HG02798 (cell line): ENCODE measurements around the gene SH3BGR.
"Not testable (repeated sequence)": the region's sequence is repeated elsewhere in the genome, so short reads cannot be mapped to it uniquely, and the experiment has no call there.

Experiments
- ATAC-seq: cut with Tn5 transposase; IDR thresholded peaks from one replicate; pipeline ENCODE4 v1.9.1; 2021; ENCODE audit warnings: mild to moderate bottlenecking; ENCODE audit not compliant: unreplicated experiment, poor library complexity

Gene SH3BGR

DNA sequence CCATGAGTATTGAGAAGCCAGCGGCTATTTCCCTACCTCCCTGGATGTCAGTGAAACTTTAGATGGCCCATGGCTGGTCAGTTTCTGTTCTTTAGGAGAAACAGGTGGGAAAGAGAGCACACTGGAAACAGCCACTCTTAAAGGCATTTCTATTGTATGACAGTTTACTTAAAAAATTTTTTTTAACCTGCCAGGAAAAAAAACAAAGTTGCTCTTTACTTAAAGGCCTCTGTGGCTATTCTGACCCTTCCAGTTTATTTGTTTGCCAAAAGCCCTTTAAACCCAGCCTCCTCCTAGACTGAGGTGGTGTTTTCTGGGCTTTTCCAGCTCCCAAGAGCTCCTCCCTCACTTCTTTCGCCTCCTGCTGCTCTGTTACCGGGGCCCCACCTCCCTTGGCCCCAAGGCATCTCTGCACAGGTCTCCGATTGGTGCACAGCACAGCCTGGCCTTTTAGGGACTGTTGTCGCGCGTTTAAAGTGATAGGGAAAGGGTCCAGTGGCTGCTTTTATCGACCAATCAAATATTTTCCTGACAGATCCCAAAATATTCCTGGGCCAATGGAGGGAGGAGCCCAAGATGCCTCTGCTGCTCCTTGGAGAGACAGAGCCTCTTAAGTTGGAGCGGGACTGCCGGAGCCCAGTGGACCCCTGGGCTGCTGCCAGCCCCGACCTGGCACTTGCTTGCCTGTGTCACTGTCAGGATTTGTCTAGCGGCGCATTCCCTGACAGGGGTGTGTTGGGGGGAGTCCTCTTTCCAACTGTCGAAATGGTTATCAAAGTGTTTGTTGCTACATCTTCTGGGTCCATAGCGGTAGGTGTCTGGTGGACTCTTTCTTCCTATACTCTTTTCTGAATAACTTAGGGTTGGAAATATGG is at the start of gene SH3BGR:
Gene SH3BGR (plus strand): TSS at position 639 of the 875 bp plus-strand sequence. CDS start 127 bp downstream, at position 766.
- ATAC-seq, result no peak

DNA sequence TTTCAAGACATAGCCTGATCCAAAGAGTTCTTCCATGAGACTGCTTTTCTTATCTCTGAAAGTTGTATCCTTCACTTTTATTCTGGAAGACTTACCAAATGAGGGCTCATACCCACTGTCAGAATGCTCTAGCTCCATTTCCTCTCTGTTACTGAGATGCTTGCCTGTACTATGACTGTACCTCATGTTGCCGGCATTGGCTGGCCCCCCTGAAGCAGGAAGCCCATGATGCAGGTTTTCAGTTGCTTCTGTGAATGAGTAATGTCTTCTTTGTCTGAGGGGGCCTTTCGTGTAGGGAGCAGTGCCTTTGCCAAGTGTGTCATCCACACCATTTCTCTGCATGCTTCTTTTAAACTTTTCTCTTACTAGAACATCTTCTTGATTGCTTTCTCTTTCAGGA is 45.7 kb upstream of the SH3BGR start:
- ATAC-seq, result no peak

DNA sequence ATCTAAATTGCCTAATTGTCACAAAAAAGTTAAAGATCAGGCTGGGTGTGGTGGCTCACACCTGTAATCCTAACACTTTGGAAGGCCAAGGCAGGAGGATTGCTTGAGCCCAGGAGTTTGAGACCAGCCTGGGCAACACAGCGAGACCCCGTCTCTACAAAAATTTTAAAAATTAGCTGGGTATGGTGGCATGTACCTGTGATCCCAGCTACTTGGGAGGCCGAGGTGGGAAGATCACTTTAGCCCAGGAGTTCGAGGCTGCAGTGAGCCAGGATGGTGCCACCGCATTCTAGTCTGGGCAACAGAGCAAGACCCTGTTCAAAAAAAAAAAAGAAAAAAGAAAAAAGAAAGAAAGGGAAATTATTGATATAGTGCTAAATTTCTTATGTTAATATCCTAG is 32.6 kb upstream of the SH3BGR start:
- not testable (repeated sequence) for ATAC-seq

DNA sequence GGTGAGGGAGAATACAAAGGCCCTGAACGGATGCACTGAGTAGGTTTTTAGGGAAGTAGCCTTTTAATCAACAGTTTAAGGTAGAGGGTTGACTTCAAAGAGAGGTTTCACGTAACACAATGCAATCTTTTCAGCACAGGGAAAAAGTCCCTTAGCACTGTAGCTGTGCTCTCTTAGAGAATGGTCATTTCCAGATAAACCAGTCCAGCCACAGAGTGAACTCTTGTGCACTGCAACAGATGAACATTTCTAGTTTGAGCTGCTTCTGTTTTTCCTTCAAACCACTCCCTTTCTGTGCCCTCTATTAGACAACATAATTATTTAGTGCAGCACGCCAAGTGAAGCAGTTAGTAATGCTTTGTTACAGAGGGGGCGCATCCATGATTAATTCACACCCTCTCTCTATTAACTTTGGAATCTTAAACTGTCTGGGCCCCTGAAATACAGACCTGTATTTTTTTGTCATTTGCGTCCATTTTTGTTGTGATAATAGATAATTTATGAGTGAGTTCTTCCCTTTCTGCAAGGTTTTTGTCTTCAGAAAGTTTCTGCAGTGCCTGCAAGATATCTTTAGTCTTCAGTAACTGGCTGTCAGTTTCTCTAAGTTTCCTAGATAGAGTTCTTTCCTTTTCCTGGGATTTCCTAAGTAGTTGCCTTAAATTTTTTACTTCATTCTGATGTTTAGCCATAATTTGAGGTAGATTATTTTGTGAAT is 29.1 kb upstream of the SH3BGR start:
- ATAC-seq, result no peak

DNA sequence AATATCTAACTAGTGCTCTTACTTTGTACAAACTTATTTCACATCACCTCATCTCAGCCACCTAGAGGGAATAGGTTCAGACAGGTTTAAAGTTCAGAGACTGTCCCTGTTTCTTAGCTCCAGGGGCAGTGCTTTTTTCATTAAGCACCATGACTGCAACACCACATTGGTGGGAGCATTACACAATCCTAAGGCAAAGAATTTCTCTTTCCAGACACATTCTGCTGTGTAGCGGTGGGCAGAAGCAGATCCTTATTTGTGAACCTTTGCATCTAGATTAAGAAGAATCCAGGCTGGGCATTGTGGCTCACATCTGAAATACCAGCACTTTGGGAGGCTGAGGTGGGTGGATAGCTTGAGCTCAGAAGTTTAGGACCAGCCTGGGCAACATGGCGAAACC is 22.3 kb upstream of the SH3BGR start:
- no peak for ATAC-seq

DNA sequence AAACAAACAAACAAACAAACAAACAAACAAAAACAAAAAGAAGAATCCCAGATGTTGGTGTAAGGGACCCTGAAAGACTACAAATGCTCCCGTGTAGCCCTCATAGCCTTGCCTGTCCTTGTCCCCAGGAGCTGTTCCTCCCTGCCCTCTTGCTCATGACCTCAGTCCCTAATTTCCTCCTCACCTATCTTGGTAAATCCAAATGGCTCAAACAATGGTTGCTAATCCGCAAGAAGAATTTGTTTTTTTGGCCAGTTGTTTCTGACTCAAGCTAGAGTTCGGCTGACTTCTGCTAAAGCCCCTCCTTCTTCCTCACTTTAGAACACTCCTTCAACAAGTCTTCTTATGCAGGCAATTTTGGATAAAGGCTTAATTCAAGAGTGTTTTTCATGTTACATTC is 21.8 kb upstream of the SH3BGR start:
- ATAC-seq, result no peak

DNA sequence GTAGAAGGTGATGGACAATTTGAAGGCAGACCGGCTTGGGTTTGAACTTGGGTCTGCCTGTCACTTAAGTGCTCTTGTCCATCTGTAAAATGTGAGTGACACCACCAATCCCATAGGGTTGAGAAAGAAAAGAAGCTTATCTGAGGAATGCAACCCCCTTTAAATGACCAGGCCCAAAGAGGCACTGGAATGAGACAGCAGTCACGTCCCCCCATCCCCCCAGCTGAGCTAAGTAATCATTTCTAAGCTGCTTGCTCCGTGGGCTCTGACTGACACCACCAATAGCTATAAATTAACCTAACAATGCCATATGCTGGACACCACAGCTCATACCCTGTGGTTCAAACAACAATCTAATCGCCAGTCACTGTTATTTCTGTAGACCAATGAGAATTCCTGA is 21.3 kb upstream of the SH3BGR start:
- no peak for ATAC-seq

DNA sequence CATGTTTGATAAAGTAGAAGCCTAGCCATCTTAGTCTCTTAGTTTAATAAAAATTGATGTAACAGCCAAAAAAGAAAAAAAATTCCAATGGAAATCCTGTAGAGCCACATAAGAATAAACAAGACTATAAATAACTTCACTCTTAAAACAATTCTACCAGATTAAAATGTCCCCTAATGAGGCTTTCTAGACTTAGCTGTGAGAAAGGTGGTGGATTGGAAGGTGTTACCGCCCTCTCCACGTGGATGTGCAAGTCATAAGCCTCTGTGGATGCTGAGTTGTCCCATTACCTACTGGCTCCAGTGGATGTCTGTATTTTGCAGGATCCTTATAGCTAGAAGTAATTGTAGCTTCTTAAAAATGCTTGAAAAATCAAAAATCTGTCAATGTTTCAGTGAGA is 20.8 kb upstream of the SH3BGR start:
- ATAC-seq, result no peak

DNA sequence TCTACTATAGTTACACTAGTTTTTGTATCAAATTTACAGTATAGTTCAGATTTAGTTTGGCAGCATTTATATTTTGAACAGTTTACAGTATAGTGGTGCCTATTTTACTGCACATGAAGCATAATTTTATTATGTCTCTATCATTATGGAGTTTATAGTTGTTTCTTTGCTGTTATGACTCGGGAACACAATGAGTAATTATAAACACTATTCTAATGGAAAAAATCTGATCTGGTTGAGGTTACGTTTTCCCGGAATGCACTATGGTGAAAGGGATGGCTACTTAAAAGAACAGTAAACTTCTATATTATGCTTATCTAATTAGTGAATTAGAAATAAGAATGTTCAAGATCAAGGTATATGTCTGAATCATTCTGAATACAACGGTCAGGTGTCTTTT is 16.8 kb upstream of the SH3BGR start:
- ATAC-seq, result no peak

DNA sequence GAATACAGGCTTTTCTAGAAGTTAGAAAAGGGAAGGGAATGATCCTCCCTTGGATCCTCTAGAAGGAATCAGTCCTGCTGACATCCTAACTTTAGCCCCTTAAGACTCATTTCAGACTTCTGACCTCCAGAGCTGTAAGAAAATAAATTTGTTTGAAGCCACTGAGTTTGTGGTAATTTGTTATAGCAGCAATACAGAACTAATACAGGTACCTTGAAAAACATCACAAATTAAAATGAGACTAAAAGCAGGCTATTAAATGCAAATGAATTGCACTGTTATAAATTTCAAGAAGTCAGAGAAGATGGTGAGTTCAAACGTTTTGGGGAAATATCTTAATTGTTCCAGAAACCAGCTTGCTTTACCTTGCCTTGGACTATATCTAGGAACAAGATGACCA is 12.5 kb upstream of the SH3BGR start:
- no peak for ATAC-seq

DNA sequence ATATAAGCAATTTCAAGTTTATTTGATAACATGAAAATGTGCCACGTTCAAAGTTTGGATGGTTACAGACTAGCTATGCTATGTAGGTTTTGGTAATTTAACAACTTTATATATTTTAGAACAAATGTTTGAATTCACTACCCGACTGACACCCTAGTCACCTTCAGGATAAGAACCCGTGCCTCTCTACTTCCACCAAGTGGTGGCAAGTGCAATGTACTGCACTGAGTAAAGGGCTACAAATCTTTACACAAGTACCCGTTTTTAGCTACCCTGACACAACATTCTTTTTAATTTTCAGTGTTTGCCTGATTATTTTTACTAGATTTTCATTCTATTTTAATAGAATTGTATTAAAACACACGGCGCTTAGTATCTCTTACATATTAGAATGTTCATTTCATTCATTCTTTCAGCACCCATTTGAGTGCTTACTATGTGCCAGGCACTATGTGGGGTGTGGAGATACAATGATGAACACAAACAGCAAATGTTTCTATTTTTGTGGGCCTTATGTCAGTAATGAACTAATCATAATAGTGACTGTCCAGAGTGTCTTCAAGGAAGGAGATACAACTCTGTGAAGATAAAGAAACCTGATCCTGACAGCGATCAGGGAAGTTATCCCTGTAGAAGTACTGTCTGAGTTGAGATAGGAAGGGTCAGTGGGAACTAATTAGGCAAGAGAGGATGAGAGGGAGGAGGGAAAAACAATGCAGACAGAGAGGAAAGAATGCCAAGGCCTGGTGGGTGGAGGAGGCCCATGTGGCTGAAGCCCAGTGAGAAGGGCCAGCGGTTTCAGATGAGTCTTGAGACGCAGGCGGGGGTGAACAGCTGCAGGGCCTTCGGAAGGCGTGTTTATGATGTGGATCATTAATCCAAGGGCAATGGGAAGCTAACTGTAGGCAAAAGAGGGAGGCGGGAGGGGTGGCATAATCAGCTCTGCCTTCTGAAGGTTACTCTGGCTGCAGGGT is 10.0 kb upstream of the SH3BGR start:
- ATAC-seq, result peak; percentile 26

DNA sequence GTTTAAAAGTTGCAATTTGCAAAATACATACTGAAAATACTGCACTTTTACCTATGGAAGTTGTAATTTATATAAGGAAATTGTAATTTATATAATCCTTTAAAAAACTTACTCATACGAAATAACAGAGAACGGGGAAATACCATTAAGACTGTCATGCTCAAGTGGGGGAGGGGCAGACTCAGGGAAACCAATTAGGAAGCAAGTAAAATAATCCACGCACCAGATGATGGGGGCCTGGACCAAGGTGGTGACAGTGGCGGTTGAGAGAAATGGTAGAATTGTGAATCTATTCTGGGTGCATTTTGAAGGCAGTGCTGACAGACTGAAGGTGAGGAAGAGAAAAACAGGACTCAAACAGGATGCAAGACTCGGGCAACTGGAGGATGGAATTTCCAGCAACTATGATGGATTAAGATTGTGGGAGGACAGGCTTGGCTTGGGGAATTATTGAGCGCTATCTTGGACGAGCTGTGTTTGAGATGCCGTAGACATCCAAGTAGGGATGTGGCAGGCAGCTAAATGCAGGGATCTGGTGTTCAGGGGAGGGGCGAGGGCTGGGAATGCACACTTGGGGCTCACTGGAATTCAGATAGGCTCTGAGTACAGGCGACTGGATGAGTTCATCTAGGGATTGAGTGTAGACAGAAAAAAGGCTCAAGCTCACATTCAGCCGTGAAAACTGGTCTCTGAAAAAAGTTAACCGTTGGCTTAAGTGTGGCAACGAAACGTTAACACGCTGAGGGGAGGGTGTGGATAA is 7.2 kb upstream of the SH3BGR start:
- ATAC-seq, result no peak

DNA sequence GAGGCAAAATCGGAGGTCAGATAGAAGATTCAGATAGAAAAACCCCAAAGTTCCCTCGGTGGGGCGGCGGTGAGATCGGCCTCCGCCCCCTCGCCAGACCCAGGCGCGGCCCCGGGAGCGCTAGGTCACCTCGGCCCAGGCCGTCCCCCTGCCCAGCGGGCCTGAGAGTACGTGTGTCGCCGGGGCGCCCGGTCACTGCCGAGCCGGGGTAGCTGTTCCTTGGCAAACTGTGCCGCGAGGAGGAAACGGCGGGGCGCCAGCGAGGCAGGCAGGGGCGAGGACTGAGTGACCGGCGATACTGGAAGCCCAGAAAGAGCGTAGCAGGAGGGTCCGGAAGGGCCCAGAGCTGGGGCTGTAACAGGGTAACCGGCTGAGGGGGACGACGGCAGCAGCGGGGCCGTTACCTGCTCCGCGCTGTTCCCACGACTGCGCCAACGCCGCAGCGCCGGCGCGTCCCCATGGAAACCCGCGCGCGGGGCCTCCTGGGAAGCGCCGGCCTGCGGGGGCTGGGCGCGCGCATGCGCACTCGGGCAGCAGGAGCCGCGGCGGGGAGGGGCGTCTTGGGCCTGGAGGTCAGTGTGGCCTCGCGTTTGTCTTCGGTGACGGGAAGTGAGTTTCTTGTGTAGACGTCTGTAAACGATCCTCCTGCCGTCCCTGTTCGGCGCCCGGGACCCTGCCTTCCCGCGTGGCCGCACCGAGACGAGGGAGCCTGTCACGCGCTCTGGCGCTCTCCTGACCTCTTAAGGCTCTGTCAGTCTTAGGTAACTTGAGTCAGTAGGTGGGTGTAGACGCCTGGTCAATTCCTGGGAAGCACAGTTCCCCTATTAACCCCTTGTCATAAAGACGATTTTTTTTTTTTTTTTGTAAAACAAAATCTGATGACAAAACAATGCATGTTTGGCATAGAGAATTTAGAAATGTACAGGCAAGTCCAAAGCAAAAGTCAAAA is 6.2 kb upstream of the SH3BGR start, which contains the start of gene LCA5L:
Gene LCA5L (minus strand): TSS at position 458 of the 949 bp plus-strand sequence. CDS start 17,285 bp downstream, outside the sequence.
- ATAC-seq, result peak; percentile 95

DNA sequence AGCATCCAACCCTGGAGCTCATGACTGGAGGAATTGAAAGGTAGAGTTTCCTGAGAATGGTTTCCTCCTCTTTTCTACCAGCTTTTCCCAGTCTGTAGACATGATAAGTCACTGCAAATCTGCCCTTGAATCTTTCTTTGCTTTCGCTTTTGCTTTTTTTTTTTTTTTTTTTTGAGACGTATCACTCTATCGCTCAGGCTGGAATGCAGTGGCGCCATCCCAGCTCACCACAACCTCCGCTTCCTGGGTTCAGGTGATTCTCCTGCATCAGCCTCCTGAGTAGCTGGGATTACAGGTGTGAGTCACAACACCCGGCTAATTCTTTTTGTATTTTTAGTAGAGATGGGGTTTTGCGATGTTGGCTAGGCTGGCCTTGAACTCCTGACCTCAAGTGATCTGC is 4.5 kb upstream of the SH3BGR start:
- no peak for ATAC-seq

DNA sequence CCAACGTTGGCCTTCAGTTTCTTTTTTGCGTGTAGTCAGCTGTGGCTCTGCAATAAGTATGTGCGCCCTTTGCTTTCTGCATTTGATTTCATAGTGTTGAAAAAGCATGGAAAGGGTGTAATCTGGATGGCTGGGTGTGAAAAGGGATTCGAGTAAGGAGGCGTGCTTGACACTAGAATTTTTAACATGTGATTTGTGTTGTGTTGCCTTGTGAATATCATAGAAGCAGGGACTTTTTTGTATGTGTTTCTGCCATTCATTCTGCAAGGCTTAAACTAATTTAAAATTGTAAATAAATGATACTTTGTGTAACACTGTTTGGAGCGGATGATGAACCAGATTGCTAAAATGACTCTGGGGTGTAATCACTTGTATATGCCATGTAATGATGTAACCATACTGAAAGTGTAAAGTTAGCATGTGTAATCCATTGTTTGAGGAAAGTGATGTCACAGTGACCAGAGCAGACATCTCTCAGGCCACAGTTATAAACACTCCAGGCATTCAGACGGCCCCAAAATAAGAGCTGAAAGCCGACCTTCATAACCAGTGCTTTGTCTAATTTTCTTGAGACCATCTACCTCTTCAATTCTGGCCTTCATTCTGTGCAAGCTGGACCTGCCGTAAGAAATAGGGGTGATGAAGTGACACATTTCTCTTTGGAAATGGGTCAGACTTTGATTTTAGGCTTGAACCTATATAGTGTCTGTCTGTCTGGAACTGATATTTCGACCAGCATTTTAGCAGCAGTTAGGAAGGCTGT is 618 bp downstream of the SH3BGR start:
- ATAC-seq, result no peak

DNA sequence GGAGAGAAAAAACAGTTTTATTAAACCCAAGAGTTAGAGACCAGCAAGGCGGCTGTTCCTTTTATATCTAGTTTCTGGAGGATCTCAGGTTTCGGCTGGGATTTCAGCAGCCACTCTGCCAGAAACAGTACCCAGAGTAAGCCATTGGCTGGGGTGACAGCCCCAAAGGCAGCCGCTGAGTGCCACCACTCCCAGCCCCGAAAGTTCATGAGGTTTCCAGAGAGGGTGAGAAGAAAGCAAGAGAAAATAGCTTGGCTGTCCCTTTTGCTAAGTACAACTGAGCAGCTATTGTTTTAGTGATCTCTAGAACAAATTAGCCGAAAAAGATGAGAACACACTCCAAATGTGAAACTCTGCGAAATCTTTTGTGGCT is 1.2 kb downstream of the SH3BGR start:
- ATAC-seq, result no peak

DNA sequence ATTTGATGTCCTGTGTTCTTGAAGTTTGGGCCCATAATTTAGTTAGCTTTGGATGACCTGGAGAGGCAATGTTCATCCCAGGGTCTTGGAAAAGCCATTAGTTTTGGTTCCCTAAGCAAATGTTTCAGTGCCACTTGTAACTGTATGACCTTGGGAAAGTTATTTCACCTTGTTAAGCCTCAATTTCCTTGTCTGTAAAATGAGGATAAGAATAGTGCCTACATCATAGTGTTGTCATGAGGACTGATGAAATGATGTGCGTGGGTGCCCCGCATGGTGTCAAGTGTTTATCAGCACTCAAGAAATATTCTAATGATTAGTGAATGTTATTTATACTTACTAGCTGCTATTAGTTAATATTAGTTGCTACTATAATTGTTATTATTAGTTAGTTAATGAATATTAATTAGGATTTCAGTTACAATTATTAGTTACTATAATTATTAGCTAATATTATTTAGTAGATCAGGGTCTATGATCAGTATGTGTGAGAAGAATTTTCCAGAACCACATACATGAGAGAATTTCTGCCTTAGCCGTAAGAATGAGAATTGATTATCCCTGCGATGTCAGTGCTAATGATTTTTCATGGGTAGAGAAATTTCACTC is 1.9 kb downstream of the SH3BGR start:
- ATAC-seq, result no peak
